ENCODE results near the gene SLCO2A1.

The SLCO2A1 gene

GRCh38 chr3:133954717-133955360 is 74.9 kb downstream of the SLCO2A1 start:
- no peak overlapping the region for H3K4me3 ChIP-seq (IDR thresholded peaks at IDR 0.05; ENCODE audit: insufficient read depth, low read depth, low read length)
- H2AFZ ChIP-seq (ENCODE audit: low read depth): no peak overlapping the region
- no peaks in the 10 kb centered on the region for H3K4me1 ChIP-seq (ENCODE audit: low read depth, poor library complexity, severe bottlenecking)
- H3K27me3 ChIP-seq (ENCODE audit: insufficient read depth, low read depth): no peaks in the 10 kb centered on the region
- no peaks in the 10 kb centered on the region for H3K79me2 ChIP-seq (ENCODE audit: insufficient read depth, low read depth)
- no peak overlapping the region for H3K4me2 ChIP-seq
- no peaks in the 10 kb centered on the region for H4K20me1 ChIP-seq (ENCODE audit: insufficient read depth)
- no peak overlapping the region for H3K9ac ChIP-seq
- no peak for TF ChIP-seq CTCF (conservative IDR thresholded peaks at IDR 0.05; ENCODE audit: low read depth, low read length)
- no peak overlapping the region for H3K27ac ChIP-seq
- H3K36me3 ChIP-seq (ENCODE audit: insufficient read depth): no peaks in the 10 kb centered on the region

- Histone ChIP-seq H3K36me3 (ENCODE audit: insufficient read depth) (no peaks in the 10 kb centered on the region), H3K27ac (no peak overlapping the region), H3K79me2 (ENCODE audit: insufficient read depth, low read depth) (no peaks in the 10 kb centered on the region), H2AFZ (ENCODE audit: low read depth) (no peak overlapping the region), H4K20me1 (ENCODE audit: insufficient read depth) (no peaks in the 10 kb centered on the region), H3K4me1 (ENCODE audit: low read depth, poor library complexity, severe bottlenecking) (no peaks in the 10 kb centered on the region), H3K4me2 (no peak overlapping the region), H3K4me3 (IDR thresholded peaks at IDR 0.05; ENCODE audit: insufficient read depth, low read depth, low read length) (no peak overlapping the region), H3K27me3 (ENCODE audit: insufficient read depth, low read depth) (no peaks in the 10 kb centered on the region), H3K9ac (no peak overlapping the region)
- TF ChIP-seq CTCF (conservative IDR thresholded peaks at IDR 0.05; ENCODE audit: low read depth, low read length): no peak
These were observed 76.4 kb downstream of the SLCO2A1 start for GRCh38 chr3:133953297-133953696.

GRCh38 chr3:133949438-133949837 is 80.3 kb downstream of the SLCO2A1 start:
- no peaks in the 10 kb centered on the region for H4K20me1 ChIP-seq (ENCODE audit: insufficient read depth)
- H3K4me2 ChIP-seq: no peak overlapping the region
- H3K79me2 ChIP-seq (ENCODE audit: insufficient read depth, low read depth): no peaks in the 10 kb centered on the region
- H3K36me3 ChIP-seq (ENCODE audit: insufficient read depth): no peaks in the 10 kb centered on the region
- no peak overlapping the region for H3K27ac ChIP-seq
- H2AFZ ChIP-seq (ENCODE audit: low read depth): no peak overlapping the region
- H3K27me3 ChIP-seq (ENCODE audit: insufficient read depth, low read depth): no peaks in the 10 kb centered on the region
- no peak overlapping the region for H3K4me3 ChIP-seq (IDR thresholded peaks at IDR 0.05; ENCODE audit: insufficient read depth, low read depth, low read length)
- H3K9ac ChIP-seq: no peak overlapping the region
- TF ChIP-seq CTCF (conservative IDR thresholded peaks at IDR 0.05; ENCODE audit: low read depth, low read length): no peak
- peaks cover 26% of the 10 kb centered on the region for H3K4me1 ChIP-seq (ENCODE audit: low read depth, poor library complexity, severe bottlenecking)

GRCh38 chr3:133948996-133949395 is 80.7 kb downstream of the SLCO2A1 start:
- Histone ChIP-seq H3K4me2 (no peak overlapping the region), H3K79me2 (ENCODE audit: insufficient read depth, low read depth) (no peaks in the 10 kb centered on the region), H3K27me3 (ENCODE audit: insufficient read depth, low read depth) (no peaks in the 10 kb centered on the region), H4K20me1 (ENCODE audit: insufficient read depth) (no peaks in the 10 kb centered on the region), H3K36me3 (ENCODE audit: insufficient read depth) (no peaks in the 10 kb centered on the region), H2AFZ (ENCODE audit: low read depth) (no peak overlapping the region), H3K27ac (no peak overlapping the region), H3K4me1 (ENCODE audit: low read depth, poor library complexity, severe bottlenecking) (peaks cover 31% of the 10 kb centered on the region), H3K9ac (no peak overlapping the region), H3K4me3 (IDR thresholded peaks at IDR 0.05; ENCODE audit: insufficient read depth, low read depth, low read length) (no peak overlapping the region)
- no peak for TF ChIP-seq CTCF (conservative IDR thresholded peaks at IDR 0.05; ENCODE audit: low read depth, low read length)

Data from KMS-11 (cell line).